Measurements from ENCODE around the gene MKRN3.

DNA sequence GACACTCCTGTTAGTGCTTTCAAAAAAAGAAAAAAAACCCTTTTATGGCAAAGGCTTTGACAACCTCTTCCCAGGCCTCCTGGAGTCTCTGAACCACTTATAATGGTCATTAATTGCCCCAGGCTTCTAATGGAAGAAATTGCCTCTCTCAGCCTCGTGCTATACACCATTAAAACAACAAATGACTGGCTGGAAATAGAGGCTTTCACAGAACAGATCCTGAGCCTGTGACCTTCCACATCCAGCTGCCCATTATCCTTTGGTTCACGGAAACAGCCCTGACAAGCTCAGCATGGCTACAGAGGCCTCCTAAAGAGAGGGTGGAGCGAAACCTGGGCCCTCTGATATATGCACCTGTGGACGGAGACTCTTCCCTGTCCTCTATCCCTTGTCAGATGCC, 26.8 kb upstream of the MKRN3 start:
- no peak for TF ChIP-seq POLR2A (IDR thresholded peaks at IDR 0.05)
- TF ChIP-seq CTCF (IDR thresholded peaks at IDR 0.05): no peak

Measured in upper lobe of left lung (tissue), 4 donors.